ENCODE measurements around the gene CHCHD5.

Gene CHCHD5

GRCh38 chr2:112604952-112605351 is 20.5 kb downstream of the CHCHD5 start:
- DNase-seq (ENCODE audit: low read depth in 1 of 2, low spot score in 1 of 2): no peak
- no peak overlapping the region for H3K4me3 ChIP-seq (replicated peaks; ENCODE audit: insufficient read depth, low read length)
- no peaks in the 10 kb centered on the region for H3K27me3 ChIP-seq (ENCODE audit: insufficient read depth, poor library complexity, severe bottlenecking)
- no peak overlapping the region for H3K27ac ChIP-seq (replicated peaks)
- TF ChIP-seq, protein P1, sequence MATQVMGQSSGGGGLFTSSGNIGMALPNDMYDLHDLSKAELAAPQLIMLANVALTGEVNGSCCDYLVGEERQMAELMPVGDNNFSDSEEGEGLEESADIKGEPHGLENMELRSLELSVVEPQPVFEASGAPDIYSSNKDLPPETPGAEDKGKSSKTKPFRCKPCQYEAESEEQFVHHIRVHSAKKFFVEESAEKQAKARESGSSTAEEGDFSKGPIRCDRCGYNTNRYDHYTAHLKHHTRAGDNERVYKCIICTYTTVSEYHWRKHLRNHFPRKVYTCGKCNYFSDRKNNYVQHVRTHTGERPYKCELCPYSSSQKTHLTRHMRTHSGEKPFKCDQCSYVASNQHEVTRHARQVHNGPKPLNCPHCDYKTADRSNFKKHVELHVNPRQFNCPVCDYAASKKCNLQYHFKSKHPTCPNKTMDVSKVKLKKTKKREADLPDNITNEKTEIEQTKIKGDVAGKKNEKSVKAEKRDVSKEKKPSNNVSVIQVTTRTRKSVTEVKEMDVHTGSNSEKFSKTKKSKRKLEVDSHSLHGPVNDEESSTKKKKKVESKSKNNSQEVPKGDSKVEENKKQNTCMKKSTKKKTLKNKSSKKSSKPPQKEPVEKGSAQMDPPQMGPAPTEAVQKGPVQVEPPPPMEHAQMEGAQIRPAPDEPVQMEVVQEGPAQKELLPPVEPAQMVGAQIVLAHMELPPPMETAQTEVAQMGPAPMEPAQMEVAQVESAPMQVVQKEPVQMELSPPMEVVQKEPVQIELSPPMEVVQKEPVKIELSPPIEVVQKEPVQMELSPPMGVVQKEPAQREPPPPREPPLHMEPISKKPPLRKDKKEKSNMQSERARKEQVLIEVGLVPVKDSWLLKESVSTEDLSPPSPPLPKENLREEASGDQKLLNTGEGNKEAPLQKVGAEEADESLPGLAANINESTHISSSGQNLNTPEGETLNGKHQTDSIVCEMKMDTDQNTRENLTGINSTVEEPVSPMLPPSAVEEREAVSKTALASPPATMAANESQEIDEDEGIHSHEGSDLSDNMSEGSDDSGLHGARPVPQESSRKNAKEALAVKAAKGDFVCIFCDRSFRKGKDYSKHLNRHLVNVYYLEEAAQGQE (IDR thresholded peaks at IDR 0.05; ENCODE audit: insufficient replicate concordance, low read depth): no peak
- TF ChIP-seq POLR2AphosphoS5 (IDR thresholded peaks at IDR 0.05; ENCODE audit: low read depth) (no peak), CTCF (IDR thresholded peaks at IDR 0.05; ENCODE audit: insufficient read depth, low read length) (no peak), SPI1 (IDR thresholded peaks at IDR 0.05; ENCODE audit: borderline replicate concordance, low read depth) (no peak), GABPA (IDR thresholded peaks at IDR 0.05; ENCODE audit: low read depth) (no peak)

DNA sequence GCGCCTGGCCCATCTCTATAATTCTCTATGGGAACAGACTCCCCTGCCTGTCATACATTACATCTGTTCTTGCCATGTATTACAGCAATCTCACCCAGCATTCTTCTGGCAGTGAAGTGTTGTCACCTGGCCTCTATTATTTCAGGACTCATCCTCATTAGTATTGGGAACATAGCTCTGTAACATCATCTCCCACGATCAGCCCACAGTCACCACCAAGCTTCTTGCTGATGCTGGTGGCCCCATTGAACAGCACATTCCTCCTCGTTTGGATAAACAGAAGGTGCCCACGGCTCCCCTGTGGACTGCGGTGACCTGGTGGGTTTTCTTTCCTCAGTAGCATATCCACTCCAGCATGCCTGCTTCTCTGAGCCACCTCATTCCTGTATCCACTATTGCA is 21.5 kb downstream of the CHCHD5 start:
- H3K4me3 ChIP-seq (replicated peaks; ENCODE audit: insufficient read depth, low read length): no peak overlapping the region
- TF ChIP-seq SPI1 (IDR thresholded peaks at IDR 0.05; ENCODE audit: borderline replicate concordance, low read depth): no peak
- TF ChIP-seq, protein P1 (IDR thresholded peaks at IDR 0.05; ENCODE audit: insufficient replicate concordance, low read depth): no peak
- TF ChIP-seq POLR2AphosphoS5 (IDR thresholded peaks at IDR 0.05; ENCODE audit: low read depth): no peak
- TF ChIP-seq GABPA (IDR thresholded peaks at IDR 0.05; ENCODE audit: low read depth): no peak
- no peak for TF ChIP-seq CTCF (IDR thresholded peaks at IDR 0.05; ENCODE audit: insufficient read depth, low read length)
- H3K27ac ChIP-seq (replicated peaks): no peak overlapping the region
- H3K27me3 ChIP-seq (ENCODE audit: insufficient read depth, poor library complexity, severe bottlenecking): no peaks in the 10 kb centered on the region
- no peak for DNase-seq (ENCODE audit: low read depth in 1 of 2, low spot score in 1 of 2)

DNA sequence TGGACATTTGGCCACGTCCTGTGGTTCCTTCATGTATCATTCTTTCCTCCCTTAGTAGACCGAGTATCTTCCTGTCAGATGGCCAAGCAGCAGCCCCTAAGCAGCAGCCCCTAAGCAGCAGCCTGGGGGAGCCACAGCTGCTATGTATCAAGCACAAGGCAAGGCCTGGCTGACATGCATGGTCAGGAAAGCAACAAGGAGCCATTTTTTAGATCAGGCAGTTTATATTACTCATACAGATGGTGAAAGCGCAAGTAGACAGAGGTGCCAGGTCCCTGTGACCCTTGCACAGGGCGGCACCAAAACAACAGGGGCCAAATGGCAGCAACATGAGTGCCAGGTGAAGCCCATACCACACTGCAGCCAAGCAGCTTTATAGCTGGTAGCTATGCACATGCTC is 22.1 kb downstream of the CHCHD5 start:
- no peak for DNase-seq (ENCODE audit: low read depth in 1 of 2, low spot score in 1 of 2)
- Histone ChIP-seq H3K27ac (replicated peaks) (no peak overlapping the region), H3K4me3 (replicated peaks; ENCODE audit: insufficient read depth, low read length) (no peak overlapping the region), H3K27me3 (ENCODE audit: insufficient read depth, poor library complexity, severe bottlenecking) (no peaks in the 10 kb centered on the region)
- TF ChIP-seq CTCF (IDR thresholded peaks at IDR 0.05; ENCODE audit: insufficient read depth, low read length): no peak
- TF ChIP-seq GABPA (IDR thresholded peaks at IDR 0.05; ENCODE audit: low read depth): no peak
- TF ChIP-seq, protein P1 (IDR thresholded peaks at IDR 0.05; ENCODE audit: insufficient replicate concordance, low read depth): no peak
- TF ChIP-seq POLR2AphosphoS5 (IDR thresholded peaks at IDR 0.05; ENCODE audit: low read depth): no peak
- no peak for TF ChIP-seq SPI1 (IDR thresholded peaks at IDR 0.05; ENCODE audit: borderline replicate concordance, low read depth)
